Chondrocyte (in vitro differentiated cells): Measurements from ENCODE around the gene COL7A1. TPM values are rescaled to one million over a fixed set of nuclear protein-coding genes. Genes with fewer than 3 reads are reported as not detected.

Source experiments
- DNase-seq: peaks from one replicate; pipeline ENCODE4 v3.0.0; 2021; ENCODE audit warnings: mixed read lengths, low spot score
- H3K27ac Mint-ChIP-seq: one replicate; pipeline ENCODE4 v1.8.0; 2021; ENCODE audit warnings: mild to moderate bottlenecking, moderate library complexity, mixed read lengths; ENCODE audit not compliant: unreplicated experiment
- H3K27me3 Mint-ChIP-seq: 2 replicates; pipeline ENCODE4 v1.8.0; 2021; ENCODE audit warnings: low read depth, mixed read lengths
- H3K36me3 Mint-ChIP-seq: 2 replicates; pipeline ENCODE4 v1.8.0; 2021; ENCODE audit warnings: low read depth, mixed read lengths
- H3K4me1 Mint-ChIP-seq: 2 replicates; pipeline ENCODE4 v1.8.0; 2021; ENCODE audit warnings: low read depth, mild to moderate bottlenecking, mixed read lengths
- H3K4me3 Mint-ChIP-seq: one replicate; pipeline ENCODE4 v1.8.0; 2021; ENCODE audit warnings: mild to moderate bottlenecking, moderate library complexity, mixed read lengths; ENCODE audit not compliant: unreplicated experiment
- H3K9me3 Mint-ChIP-seq: 2 replicates; pipeline ENCODE4 v1.8.0; 2021; ENCODE audit warnings: low read depth, mixed read lengths
- CTCF ChIP-seq: fragments of 200-600 bp; sonication (generic); IDR thresholded peaks from 2 replicates; pipeline ENCODE4 v1.5.0; 2021; ENCODE audit warnings: antibody characterized with exemption, mild to moderate bottlenecking, moderate library complexity
- total RNA-seq: library from RNA; stranded (reverse); gene quantifications from 3 replicates; pipeline ENCODE4 v1.2.1, GENCODE V29; 2021

The COL7A1 gene
- total RNA-seq, 1 donor from 2014 or later: 36.6 TPM

GRCh38 chr3:48587686-48588085, 7.4 kb downstream of the COL7A1 start:
- no peaks in the 10 kb centered on the region for H3K4me1 Mint-ChIP-seq
- peaks cover 8% of the 10 kb centered on the region for H3K36me3 Mint-ChIP-seq
- H3K9me3 Mint-ChIP-seq: no peaks in the 10 kb centered on the region
- TF ChIP-seq CTCF: no peak
- no peak overlapping the region for H3K4me3 Mint-ChIP-seq
- H3K27me3 Mint-ChIP-seq: no peaks in the 10 kb centered on the region
- no peak for DNase-seq
- peak overlapping the region; percentile 8 for H3K27ac Mint-ChIP-seq

GRCh38 chr3:48585411-48585810, 9.7 kb downstream of the COL7A1 start:
- no peaks in the 10 kb centered on the region for H3K4me1 Mint-ChIP-seq
- no peaks in the 10 kb centered on the region for H3K9me3 Mint-ChIP-seq
- H3K27me3 Mint-ChIP-seq: no peaks in the 10 kb centered on the region
- no peak overlapping the region for H3K27ac Mint-ChIP-seq
- peaks cover 10% of the 10 kb centered on the region for H3K36me3 Mint-ChIP-seq
- TF ChIP-seq CTCF: no peak
- H3K4me3 Mint-ChIP-seq: no peak overlapping the region
- no peak for DNase-seq

- Mint-ChIP-seq H3K36me3 (peaks cover 10% of the 10 kb centered on the region), H3K4me3 (no peak overlapping the region), H3K27me3 (no peaks in the 10 kb centered on the region), H3K27ac (no peak overlapping the region), H3K9me3 (no peaks in the 10 kb centered on the region), H3K4me1 (no peaks in the 10 kb centered on the region)
- no peak for DNase-seq
- no peak for TF ChIP-seq CTCF
Observed at GRCh38 chr3:48584836-48585235, 10.3 kb downstream of the COL7A1 start.

GRCh38 chr3:48581621-48582481, 13.3 kb downstream of the COL7A1 start:
- H3K27ac Mint-ChIP-seq: no peak overlapping the region
- DNase-seq: no peak
- peaks cover 12% of the 10 kb centered on the region for H3K36me3 Mint-ChIP-seq
- no peak for TF ChIP-seq CTCF
- H3K27me3 Mint-ChIP-seq: no peaks in the 10 kb centered on the region
- H3K9me3 Mint-ChIP-seq: no peaks in the 10 kb centered on the region
- H3K4me3 Mint-ChIP-seq: no peak overlapping the region
- H3K4me1 Mint-ChIP-seq: no peaks in the 10 kb centered on the region

- Mint-ChIP-seq H3K27me3 (no peaks in the 10 kb centered on the region), H3K27ac (no peak overlapping the region), H3K36me3 (peaks cover 8% of the 10 kb centered on the region), H3K4me3 (no peak overlapping the region), H3K4me1 (no peaks in the 10 kb centered on the region), H3K9me3 (no peaks in the 10 kb centered on the region)
- TF ChIP-seq CTCF: no peak
- DNase-seq: no peak
Observed at GRCh38 chr3:48576647-48577046, 18.5 kb downstream of the COL7A1 start.
